GM23248 (cell line): ENCODE data around the gene DDR1. TPM values are rescaled to one million over a fixed set of nuclear protein-coding genes. Genes with fewer than 3 reads are reported as not detected.

Experiments
- DNase-seq: peaks from one replicate; pipeline ENCODE4 v3.0.0-alpha.2; 2015
- H2AFZ ChIP-seq: fragments of 200-600 bp; sonication (generic); 2 replicates; pipeline ENCODE4 v1.6.1; 2016; ENCODE audit warnings: antibody characterized with exemption
- H3F3A ChIP-seq: fragments of 200-600 bp; sonication (generic); 2 replicates; pipeline ENCODE4 v1.6.1; 2016; ENCODE audit warnings: mild to moderate bottlenecking, antibody characterized with exemption, mixed run types; ENCODE audit not compliant: insufficient read depth
- H3K27ac ChIP-seq: fragments of 200-600 bp; sonication (generic); 2 replicates; pipeline ENCODE4 v1.5.1; 2016; ENCODE audit warnings: mild to moderate bottlenecking
- H3K27me3 ChIP-seq: fragments of 200-600 bp; sonication (generic); replicated peaks from 2 replicates; pipeline ENCODE4 v1.6.1; 2016; ENCODE audit warnings: mild to moderate bottlenecking; ENCODE audit not compliant: insufficient read depth
- H3K36me3 ChIP-seq: fragments of 200-600 bp; sonication (generic); 2 replicates; pipeline ENCODE4 v1.6.1; 2016; ENCODE audit warnings: low read depth, mild to moderate bottlenecking
- H3K4me1 ChIP-seq: fragments of 200-600 bp; sonication (generic); 2 replicates; pipeline ENCODE4 v1.6.1; 2016; ENCODE audit warnings: mild to moderate bottlenecking; ENCODE audit not compliant: insufficient read depth
- H3K4me2 ChIP-seq: fragments of 200-600 bp; sonication (generic); one replicate; pipeline ENCODE4 v1.6.1; 2016; ENCODE audit warnings: mild to moderate bottlenecking; ENCODE audit not compliant: unreplicated experiment
- H3K4me3 ChIP-seq: fragments of 200-600 bp; sonication (generic); 2 replicates; pipeline ENCODE4 v1.5.1; 2016; ENCODE audit warnings: mild to moderate bottlenecking
- H3K79me2 ChIP-seq: fragments of 200-600 bp; sonication (generic); 2 replicates; pipeline ENCODE4 v1.6.1; 2016; ENCODE audit warnings: mild to moderate bottlenecking; ENCODE audit not compliant: insufficient read depth
- H3K9ac ChIP-seq: fragments of 200-600 bp; sonication (generic); 2 replicates; pipeline ENCODE4 v1.6.1; 2016; ENCODE audit warnings: mild to moderate bottlenecking
- H3K9me2 ChIP-seq: fragments of 200-600 bp; sonication (generic); 2 replicates; pipeline ENCODE4 v1.6.1; 2016; ENCODE audit warnings: mixed run types, mild to moderate bottlenecking, moderate library complexity; ENCODE audit not compliant: insufficient read depth
- H3K9me3 ChIP-seq: fragments of 200-600 bp; sonication (generic); one replicate; pipeline ENCODE4 v1.6.1; 2017; ENCODE audit warnings: low read depth
- H4K20me1 ChIP-seq: fragments of 200-600 bp; sonication (generic); 2 replicates; pipeline ENCODE4 v1.6.0; 2016; ENCODE audit not compliant: insufficient read depth
- EZH2 ChIP-seq: fragments of 200-600 bp; sonication (generic); IDR thresholded peaks from 2 replicates; pipeline ENCODE4 v1.6.1; 2018; ENCODE audit warnings: antibody characterized with exemption, mild to moderate bottlenecking; ENCODE audit not compliant: insufficient read depth, poor library complexity, severe bottlenecking
- EZH2phosphoT487 ChIP-seq: fragments of 200-600 bp; sonication (generic); IDR thresholded peaks from 2 replicates; pipeline ENCODE4 v1.6.1; 2018; ENCODE audit warnings: antibody characterized with exemption, moderate library complexity, mild to moderate bottlenecking, low read depth; ENCODE audit not compliant: insufficient read depth
- WGBS, 2 experiments: methylation state at CpG; one replicate each; pipeline ENCODE4 v1.1.6; 2015 to 2017; ENCODE audit warnings: low lambda C conversion rate in 2 of 2, low coverage in 1 of 2; ENCODE audit errors: missing lambda C conversion rate in 2 of 2; 5-methylcytosine and 5-hydroxymethylcytosine counted together
- in situ Hi-C: fragments of 300-500 bp; cut with MboI; formaldehyde crosslinking; loops from 2 replicates; pipeline ENCODE4 v1.15.0; 2020
- microRNA-seq: library from miRNA; unstranded; fragments of <30 nt; microRNA quantifications from one replicate; pipeline ENCODE4, GENCODE V29; 2016; ENCODE audit warnings: borderline number of aligned reads
- polyA plus RNA-seq: library from polyadenylated mRNA; unstranded; fragments of >200 nt; fragmentation: Nextera tagmentation; extraction: Ambion mirVana; gene quantifications from 2 replicates; pipeline ENCODE4 v1.2.1, GENCODE V29; 2016
- small RNA-seq: library from RNA; depleted of rRNA; stranded (forward); fragments of <200 nt; gene quantifications from one replicate; pipeline ENCODE3, GENCODE V24; 2014; ENCODE audit warnings: low read depth, low replicate concordance
- total RNA-seq: library from RNA; depleted of rRNA; stranded (reverse); fragments of >200 nt; shearing (Covaris generic); gene quantifications from 2 replicates; pipeline ENCODE4 v1.2.3, GENCODE V29; 2014; rRNA removed

Gene DDR1
- total and polyA plus RNA-seq, 2 experiments from 2014 or later = 16.9 to 27.0 TPM

DNA sequence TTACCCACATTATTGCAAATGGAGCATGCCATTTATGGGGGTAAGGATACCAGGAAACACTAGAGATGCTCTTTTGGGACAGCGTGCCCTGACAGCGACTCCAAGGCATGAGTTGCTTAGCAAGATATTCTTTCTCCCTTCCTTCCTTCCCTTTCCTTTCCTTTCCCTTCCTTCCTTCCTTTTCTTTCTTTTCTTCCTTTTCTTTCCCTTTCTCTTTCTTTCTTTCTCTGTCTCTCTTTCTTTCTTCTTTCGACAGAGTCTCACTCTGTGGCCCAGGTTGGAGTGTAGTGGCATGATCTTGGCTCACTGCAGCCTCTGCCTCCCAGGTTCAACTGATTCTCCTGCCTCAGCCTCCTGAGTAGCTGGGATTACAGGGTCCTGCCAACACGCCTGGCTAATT, 59.7 kb downstream of the DDR1 start:
- no peaks in the 10 kb centered on the region for H3K9me2 ChIP-seq
- peaks cover 26% of the 10 kb centered on the region for H3K27me3 ChIP-seq
- H3K79me2 ChIP-seq = no peaks in the 10 kb centered on the region
- no peaks in the 10 kb centered on the region for H4K20me1 ChIP-seq
- H3K9me3 ChIP-seq = no peaks in the 10 kb centered on the region
- no peak overlapping the region for H2AFZ ChIP-seq
- H3K36me3 ChIP-seq = no peaks in the 10 kb centered on the region
- H3K9ac ChIP-seq = no peak overlapping the region
- H3F3A ChIP-seq = no peaks in the 10 kb centered on the region
- TF ChIP-seq EZH2 (no peak), EZH2phosphoT487 (no peak)
- no peak overlapping the region for H3K4me3 ChIP-seq
- H3K4me2 ChIP-seq = no peak overlapping the region
- WGBS, 2 experiments = 88 to 93% methylated on average over 3 to 4 of the region's 4 CpGs
- in situ Hi-C loops = no loop called here
- DNase-seq = no peak
- no peaks in the 10 kb centered on the region; the same call in 1 of the 2 replicates for H3K4me1 ChIP-seq
- H3K27ac ChIP-seq = no peak overlapping the region

DNA sequence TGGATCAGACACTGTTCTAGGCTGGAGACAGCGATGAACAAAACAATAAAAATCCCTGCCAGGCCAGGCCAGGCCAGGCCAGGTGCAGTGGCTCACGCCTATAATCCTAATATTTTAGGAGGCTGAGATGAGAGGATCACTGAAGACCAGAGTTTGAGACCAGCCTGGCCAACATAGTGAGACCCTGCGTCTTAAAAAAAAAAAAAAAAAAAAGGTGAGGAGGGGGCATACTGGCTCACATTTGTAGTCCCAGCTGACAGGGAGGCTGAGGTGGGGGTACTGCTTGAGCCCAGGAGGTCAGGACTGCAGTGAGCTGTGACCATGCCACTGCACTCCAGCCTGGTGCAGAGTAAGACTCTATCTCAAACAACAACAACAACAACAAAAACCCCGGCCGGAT, 61.0 kb downstream of the DDR1 start:
- 79 to 84% methylated on average over 5 of the region's 5 CpGs for WGBS, 2 experiments
- H3K27ac ChIP-seq = no peak overlapping the region
- no peak overlapping the region for H3K4me2 ChIP-seq
- DNase-seq = no peak
- H3K79me2 ChIP-seq = no peaks in the 10 kb centered on the region
- H3K9me2 ChIP-seq = no peaks in the 10 kb centered on the region
- H3K27me3 ChIP-seq = peaks cover 34% of the 10 kb centered on the region
- H3K4me1 ChIP-seq = no peaks in the 10 kb centered on the region; the same call in 1 of the 2 replicates
- no peak overlapping the region for H3K9ac ChIP-seq
- no peaks in the 10 kb centered on the region for H4K20me1 ChIP-seq
- no peaks in the 10 kb centered on the region for H3K9me3 ChIP-seq
- TF ChIP-seq EZH2phosphoT487 (no peak), EZH2 (no peak)
- in situ Hi-C loops = no loop called here
- no peaks in the 10 kb centered on the region for H3F3A ChIP-seq
- no peak overlapping the region for H3K4me3 ChIP-seq
- no peak overlapping the region for H2AFZ ChIP-seq
- H3K36me3 ChIP-seq = no peaks in the 10 kb centered on the region

DNA sequence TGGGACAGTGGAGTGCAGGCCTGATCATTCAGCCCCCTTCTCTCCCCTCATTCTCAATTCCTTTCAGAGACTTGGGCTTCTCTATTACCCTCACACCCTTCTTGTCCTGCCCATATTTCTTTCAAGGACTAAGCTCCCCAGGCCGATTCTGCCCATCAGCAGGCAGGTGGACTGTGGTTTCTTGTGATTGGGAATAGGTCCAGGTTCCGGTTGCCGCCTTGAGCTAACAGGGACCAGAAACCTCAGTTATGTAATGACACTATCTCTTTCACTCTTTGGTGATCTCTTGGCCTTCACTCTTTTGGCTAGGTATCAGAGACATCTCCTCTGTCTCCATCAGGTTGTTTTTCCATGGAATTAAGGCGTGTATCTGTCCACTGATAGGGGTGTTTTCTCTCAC, 62.9 kb downstream of the DDR1 start:
- no peaks in the 10 kb centered on the region; the same call in 1 of the 2 replicates for H3K4me1 ChIP-seq
- WGBS, 2 experiments = 55 to 63% methylated on average over 4 of the region's 4 CpGs
- no peak overlapping the region for H3K4me3 ChIP-seq
- no peaks in the 10 kb centered on the region for H3K79me2 ChIP-seq
- no peak for DNase-seq
- H2AFZ ChIP-seq = no peak overlapping the region
- no peak overlapping the region for H3K9ac ChIP-seq
- no peak overlapping the region for H3K27ac ChIP-seq
- in situ Hi-C loops = no loop called here
- H3K27me3 ChIP-seq = peaks cover 37% of the 10 kb centered on the region
- TF ChIP-seq EZH2phosphoT487 (no peak), EZH2 (no peak)
- no peaks in the 10 kb centered on the region for H3K9me3 ChIP-seq
- H3K9me2 ChIP-seq = no peaks in the 10 kb centered on the region
- no peak overlapping the region for H3K4me2 ChIP-seq
- H3F3A ChIP-seq = no peaks in the 10 kb centered on the region
- H4K20me1 ChIP-seq = no peaks in the 10 kb centered on the region
- H3K36me3 ChIP-seq = no peaks in the 10 kb centered on the region

DNA sequence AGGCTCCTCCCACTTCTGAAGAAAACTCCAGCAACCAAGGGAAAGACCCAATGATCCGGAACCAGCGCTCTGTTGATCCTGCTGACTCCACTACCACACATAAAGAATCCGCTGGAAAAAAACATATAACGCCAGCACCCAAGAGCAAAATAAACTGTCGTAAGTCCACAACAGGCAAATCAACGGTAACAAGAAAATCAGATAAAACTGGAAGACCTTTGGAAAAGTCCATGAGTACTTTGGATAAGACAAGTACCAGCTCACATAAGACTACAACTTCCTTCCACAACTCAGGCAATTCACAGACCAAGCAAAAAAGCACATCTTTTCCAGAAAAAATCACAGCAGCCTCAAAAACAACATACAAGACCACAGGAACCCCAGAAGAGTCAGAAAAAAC, 64.5 kb downstream of the DDR1 start:
- Histone ChIP-seq H2AFZ (no peak overlapping the region), H3K36me3 (no peaks in the 10 kb centered on the region), H3K27ac (no peak overlapping the region), H3K9me3 (no peaks in the 10 kb centered on the region), H3K4me2 (no peak overlapping the region), H3K27me3 (peaks cover 42% of the 10 kb centered on the region), H3K9ac (no peak overlapping the region), H3K4me3 (no peak overlapping the region), H3K79me2 (no peaks in the 10 kb centered on the region), H3F3A (no peaks in the 10 kb centered on the region), H4K20me1 (no peaks in the 10 kb centered on the region), H3K9me2 (no peaks in the 10 kb centered on the region), H3K4me1 (no peaks in the 10 kb centered on the region)
- in situ Hi-C loops = no loop called here
- TF ChIP-seq EZH2 (no peak), EZH2phosphoT487 (no peak)
- 80 to 82% methylated on average over 6 of the region's 6 CpGs for WGBS, 2 experiments
- no peak for DNase-seq

Small RNA genes lying within 50 kb of the gene (microRNA-seq; reads per million reads assigned to microRNA genes)
- 2.0 reads per million for gene MIR4640

Small RNA genes lying within 50 kb of the gene (small RNA-seq; reads per million reads assigned to genes)
- gene RF00019 = not detected

Other genes with a start within 250 kb of the DDR1 start
- 2.4 and 4.6 TPM in 2 replicates for gene C6orf136, start 237.4 kb upstream of the DDR1 start, total RNA-seq
- 8.6 and 10.6 TPM in 2 replicates for gene C6orf136, start 237.4 kb upstream of the DDR1 start, polyA plus RNA-seq
- 30.4 and 30.6 TPM in 2 replicates for gene DHX16, start 211.5 kb upstream of the DDR1 start, total RNA-seq
- 23.6 and 26.7 TPM in 2 replicates for gene DHX16, start 211.5 kb upstream of the DDR1 start, polyA plus RNA-seq
- gene PPP1R18, start 197.9 kb upstream of the DDR1 start, total RNA-seq = 85.5 and 108 TPM in 2 replicates
- gene PPP1R18, start 197.9 kb upstream of the DDR1 start, polyA plus RNA-seq = 66.6 and 67.8 TPM in 2 replicates
- 5.8 and 6.2 TPM in 2 replicates for gene NRM, start 193.5 kb upstream of the DDR1 start, total RNA-seq
- gene NRM, start 193.5 kb upstream of the DDR1 start, polyA plus RNA-seq = 11.3 and 11.6 TPM in 2 replicates
- 4.9 and 6.6 TPM in 2 replicates for gene MDC1, start 167.2 kb upstream of the DDR1 start, total RNA-seq
- 6.7 and 7.1 TPM in 2 replicates for gene MDC1, start 167.2 kb upstream of the DDR1 start, polyA plus RNA-seq
- 525 and 565 TPM in 2 replicates for gene TUBB, start 164.2 kb upstream of the DDR1 start, total RNA-seq
- gene TUBB, start 164.2 kb upstream of the DDR1 start, polyA plus RNA-seq = 491 and 520 TPM in 2 replicates
- 156 and 165 TPM in 2 replicates for gene FLOT1, start 141.8 kb upstream of the DDR1 start, total RNA-seq
- 162 and 171 TPM in 2 replicates for gene FLOT1, start 141.8 kb upstream of the DDR1 start, polyA plus RNA-seq
- gene IER3, start 140.0 kb upstream of the DDR1 start, total RNA-seq = 148 and 156 TPM in 2 replicates
- 76.4 and 82.1 TPM in 2 replicates for gene IER3, start 140.0 kb upstream of the DDR1 start, polyA plus RNA-seq
- gene GTF2H4, start 23.7 kb downstream of the DDR1 start, total RNA-seq = 12.8 and 21.7 TPM in 2 replicates
- gene GTF2H4, start 23.7 kb downstream of the DDR1 start, polyA plus RNA-seq = 5.3 and 5.4 TPM in 2 replicates
- 11.9 and 20.8 TPM in 2 replicates for gene VARS2, start 29.7 kb downstream of the DDR1 start, total RNA-seq
- 8.5 and 9.9 TPM in 2 replicates for gene VARS2, start 29.7 kb downstream of the DDR1 start, polyA plus RNA-seq
- gene SFTA2, start 47.7 kb downstream of the DDR1 start, total RNA-seq = not detected in 2 replicates
- not detected in 2 replicates for gene SFTA2, start 47.7 kb downstream of the DDR1 start, polyA plus RNA-seq
- not detected in 2 replicates for gene MUCL3, start 56.5 kb downstream of the DDR1 start, total RNA-seq
- not detected in 2 replicates for gene MUCL3, start 56.5 kb downstream of the DDR1 start, polyA plus RNA-seq
- gene MUC21, start 99.2 kb downstream of the DDR1 start, total RNA-seq = not detected in 2 replicates
- gene MUC21, start 99.2 kb downstream of the DDR1 start, polyA plus RNA-seq = not detected in 2 replicates
- gene MUC22, start 126.0 kb downstream of the DDR1 start, total RNA-seq = not detected in 2 replicates
- not detected in 2 replicates for gene MUC22, start 126.0 kb downstream of the DDR1 start, polyA plus RNA-seq
- not detected in 2 replicates for gene C6orf15, start 228.1 kb downstream of the DDR1 start, total RNA-seq
- gene C6orf15, start 228.1 kb downstream of the DDR1 start, polyA plus RNA-seq = not detected in 2 replicates
- 0.22 and 0.25 TPM in 2 replicates for gene PSORS1C1, start 230.3 kb downstream of the DDR1 start, total RNA-seq
- 2.0 and 2.6 TPM in 2 replicates for gene PSORS1C1, start 230.3 kb downstream of the DDR1 start, polyA plus RNA-seq
- gene CDSN, start 235.9 kb downstream of the DDR1 start, total RNA-seq = not detected in 2 replicates
- gene CDSN, start 235.9 kb downstream of the DDR1 start, polyA plus RNA-seq = not detected in 2 replicates